Neural cell (in vitro differentiated cells): ENCODE data around the gene SETD1A. TPM values are rescaled to one million over a fixed set of nuclear protein-coding genes. Genes with fewer than 3 reads are reported as not detected.

Experiments used
- H2AFZ ChIP-seq: fragments of 200-600, 300-800 bp; sonication (generic), shearing (Covaris generic); 2 replicates; pipeline ENCODE4 v1.6.0; 2014; ENCODE audit warnings: low read depth, mild to moderate bottlenecking, antibody characterized with exemption, low read length, moderate library complexity
- H3F3A ChIP-seq: fragments of 200-600 bp; shearing (Covaris generic); 2 replicates; pipeline ENCODE4 v1.6.1; 2016; ENCODE audit warnings: mild to moderate bottlenecking, moderate library complexity, mixed read lengths, antibody characterized with exemption, low read length; ENCODE audit not compliant: insufficient read depth, poor library complexity, severe bottlenecking
- H3K27ac ChIP-seq: fragments of 200-600, 300-800 bp; sonication (generic), shearing (Covaris generic); 2 replicates; pipeline ENCODE4 v1.5.1; 2014; ENCODE audit warnings: mild to moderate bottlenecking, low read length, moderate library complexity
- H3K27me3 ChIP-seq: fragments of 300-800, 200-600 bp; sonication (generic), shearing (Covaris generic); 2 replicates; pipeline ENCODE4 v1.6.0; 2014; ENCODE audit warnings: mild to moderate bottlenecking, low read depth, low read length, moderate library complexity; ENCODE audit not compliant: insufficient read depth
- H3K36me3 ChIP-seq: fragments of 300-800, 200-600 bp; sonication (generic), shearing (Covaris generic); 2 replicates; pipeline ENCODE4 v1.5.1; 2014; ENCODE audit warnings: mild to moderate bottlenecking, antibody characterized with exemption, low read length, moderate library complexity; ENCODE audit not compliant: insufficient read depth
- H3K4me2 ChIP-seq: fragments of 300-800, 200-600 bp; sonication (generic), shearing (Covaris generic); 2 replicates; pipeline ENCODE4 v1.6.0; 2014; ENCODE audit warnings: mild to moderate bottlenecking, low read length
- H3K4me3 ChIP-seq: fragments of 300-800, 200-600 bp; sonication (generic), shearing (Covaris generic); 2 replicates; pipeline ENCODE4 v1.5.1; 2014; ENCODE audit warnings: mild to moderate bottlenecking, low read length, moderate library complexity
- H3K79me2 ChIP-seq: fragments of 200-600 bp; shearing (Covaris generic); replicated peaks from 2 replicates; pipeline ENCODE4 v1.6.0; 2014; ENCODE audit warnings: mild to moderate bottlenecking, low read length, moderate library complexity; ENCODE audit not compliant: insufficient read depth
- H3K9ac ChIP-seq: fragments of 300-800, 200-600 bp; sonication (generic), shearing (Covaris generic); 2 replicates; pipeline ENCODE4 v1.6.1; 2016; ENCODE audit warnings: mild to moderate bottlenecking, low read length, mixed read lengths
- H3K9me2 ChIP-seq: fragments of 200-600 bp; shearing (Covaris generic); 2 replicates; pipeline ENCODE4 v1.6.1; 2016; ENCODE audit warnings: mild to moderate bottlenecking, low read length, mixed read lengths; ENCODE audit not compliant: insufficient read depth
- H3K9me3 ChIP-seq: fragments of 200-600, 300-800 bp; sonication (generic), shearing (Covaris generic); 2 replicates; pipeline ENCODE4 v1.6.1; 2016; ENCODE audit warnings: mild to moderate bottlenecking, mixed run types, low read length, moderate library complexity, mixed read lengths
- H4K20me1 ChIP-seq: fragments of 200-600 bp; shearing (Covaris generic); 2 replicates; pipeline ENCODE4 v1.6.1; 2016; ENCODE audit warnings: mild to moderate bottlenecking, mixed run types; ENCODE audit not compliant: insufficient read depth
- CTCF ChIP-seq: fragments of 450-650 bp; IDR thresholded peaks from 2 replicates; pipeline ENCODE4 v1.5.1; 2014; ENCODE audit warnings: antibody characterized with exemption, mild to moderate bottlenecking, moderate library complexity; ENCODE audit not compliant: poor library complexity, severe bottlenecking
- EP300 ChIP-seq: fragments of 450-650 bp; conservative IDR thresholded peaks from 2 replicates; pipeline ENCODE4 v1.6.1; 2014; ENCODE audit warnings: antibody characterized with exemption, mild to moderate bottlenecking, moderate library complexity; ENCODE audit not compliant: poor library complexity, severe bottlenecking
- EZH2 ChIP-seq: fragments of 200-600, 300-800 bp; shearing (Covaris generic), sonication (generic); IDR thresholded peaks from 2 replicates; pipeline ENCODE4 v1.6.1; 2014; ENCODE audit warnings: antibody characterized with exemption, low read length, borderline replicate concordance, mild to moderate bottlenecking; ENCODE audit not compliant: insufficient read depth, poor library complexity, severe bottlenecking
- MXI1 ChIP-seq: fragments of 450-650 bp; conservative IDR thresholded peaks from 2 replicates; pipeline ENCODE4 v1.6.1; 2014; ENCODE audit warnings: antibody characterized with exemption, mild to moderate bottlenecking; ENCODE audit not compliant: poor library complexity, severe bottlenecking
- POLR2AphosphoS5 ChIP-seq: IDR thresholded peaks from 2 replicates; pipeline ENCODE4 v1.6.1; 2012
- RAD21 ChIP-seq: fragments of 450-650 bp; conservative IDR thresholded peaks from 2 replicates; pipeline ENCODE4 v1.6.1; 2014; ENCODE audit warnings: antibody characterized with exemption, mild to moderate bottlenecking, moderate library complexity
- REST ChIP-seq: IDR thresholded peaks from 2 replicates; pipeline ENCODE4 v1.6.1; 2012; ENCODE audit warnings: borderline replicate concordance
- SMC3 ChIP-seq: fragments of 450-650 bp; conservative IDR thresholded peaks from 2 replicates; pipeline ENCODE4 v1.6.1; 2014; ENCODE audit warnings: antibody characterized with exemption, mild to moderate bottlenecking, moderate library complexity; ENCODE audit not compliant: poor library complexity
- TAF1 ChIP-seq: IDR thresholded peaks from 2 replicates; pipeline ENCODE4 v1.6.1; 2012; ENCODE audit warnings: low read depth
- polyA plus RNA-seq: library from polyadenylated mRNA; depleted of rRNA; stranded (reverse); fragments of >200 nt; gene quantifications from 2 replicates; pipeline ENCODE4 v1.2.3, GENCODE V29; 2014

Gene SETD1A
- polyA plus RNA-seq, 1 donor from 2014 or later = 1.4 TPM

GRCh38 chr16:30977502-30977901 lies 19.9 kb downstream of the SETD1A start:
- no peak overlapping the region for H2AFZ ChIP-seq
- no peak overlapping the region for H3K9ac ChIP-seq
- H3K9me2 ChIP-seq = no peaks in the 10 kb centered on the region
- no peak overlapping the region for H3K4me2 ChIP-seq
- H4K20me1 ChIP-seq = no peaks in the 10 kb centered on the region
- H3K27me3 ChIP-seq = no peaks in the 10 kb centered on the region
- H3K9me3 ChIP-seq = no peaks in the 10 kb centered on the region
- no peaks in the 10 kb centered on the region for H3F3A ChIP-seq
- H3K79me2 ChIP-seq = no peaks in the 10 kb centered on the region
- H3K27ac ChIP-seq = no peak overlapping the region
- H3K36me3 ChIP-seq = no peaks in the 10 kb centered on the region
- TF ChIP-seq EP300 (no peak), RAD21 (no peak), CTCF (no peak), EZH2 (no peak), REST (no peak), TAF1 (no peak), SMC3 (no peak), MXI1 (no peak), POLR2AphosphoS5 (no peak)
- H3K4me3 ChIP-seq = no peak overlapping the region

GRCh38 chr16:30979170-30980022 lies 21.8 kb downstream of the SETD1A start:
- TF ChIP-seq POLR2AphosphoS5 (no peak), SMC3 (no peak), RAD21 (no peak)
- no peaks in the 10 kb centered on the region for H3F3A ChIP-seq

More at GRCh38 chr16:30979170-30980022, 21.8 kb downstream of the SETD1A start:
- Histone ChIP-seq H3K79me2 (no peaks in the 10 kb centered on the region), H3K4me2 (no peak overlapping the region), H2AFZ (no peak overlapping the region), H3K27ac (no peak overlapping the region), H3K27me3 (no peaks in the 10 kb centered on the region), H3K9ac (no peak overlapping the region), H3K9me2 (no peaks in the 10 kb centered on the region), H3K36me3 (no peaks in the 10 kb centered on the region), H3K4me3 (no peak overlapping the region), H4K20me1 (no peaks in the 10 kb centered on the region), H3K9me3 (no peaks in the 10 kb centered on the region)
